Measurements from ENCODE around the gene SAFB2.

DNA sequence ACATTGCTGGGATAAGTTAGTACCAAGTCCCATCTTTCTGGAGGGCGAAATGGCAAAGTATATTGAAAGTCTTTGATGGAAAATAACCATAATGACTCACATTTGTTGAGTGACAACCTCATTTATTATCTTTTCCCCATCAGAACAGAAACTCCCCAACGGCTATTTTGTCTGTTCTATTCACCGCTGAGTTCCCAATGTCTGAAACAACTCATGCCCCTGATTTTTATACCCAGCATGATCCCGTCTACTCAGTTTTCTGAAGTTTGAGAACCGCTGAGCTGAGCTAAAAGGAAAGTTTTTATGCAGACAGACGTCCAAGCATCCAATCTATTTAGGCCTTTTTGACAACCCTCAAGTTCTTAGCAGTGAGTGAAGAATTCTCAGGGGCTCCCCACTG lies 47.0 kb downstream of the SAFB2 start:
- TF ChIP-seq, protein P1, sequence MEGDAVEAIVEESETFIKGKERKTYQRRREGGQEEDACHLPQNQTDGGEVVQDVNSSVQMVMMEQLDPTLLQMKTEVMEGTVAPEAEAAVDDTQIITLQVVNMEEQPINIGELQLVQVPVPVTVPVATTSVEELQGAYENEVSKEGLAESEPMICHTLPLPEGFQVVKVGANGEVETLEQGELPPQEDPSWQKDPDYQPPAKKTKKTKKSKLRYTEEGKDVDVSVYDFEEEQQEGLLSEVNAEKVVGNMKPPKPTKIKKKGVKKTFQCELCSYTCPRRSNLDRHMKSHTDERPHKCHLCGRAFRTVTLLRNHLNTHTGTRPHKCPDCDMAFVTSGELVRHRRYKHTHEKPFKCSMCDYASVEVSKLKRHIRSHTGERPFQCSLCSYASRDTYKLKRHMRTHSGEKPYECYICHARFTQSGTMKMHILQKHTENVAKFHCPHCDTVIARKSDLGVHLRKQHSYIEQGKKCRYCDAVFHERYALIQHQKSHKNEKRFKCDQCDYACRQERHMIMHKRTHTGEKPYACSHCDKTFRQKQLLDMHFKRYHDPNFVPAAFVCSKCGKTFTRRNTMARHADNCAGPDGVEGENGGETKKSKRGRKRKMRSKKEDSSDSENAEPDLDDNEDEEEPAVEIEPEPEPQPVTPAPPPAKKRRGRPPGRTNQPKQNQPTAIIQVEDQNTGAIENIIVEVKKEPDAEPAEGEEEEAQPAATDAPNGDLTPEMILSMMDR (IDR thresholded peaks at IDR 0.05): no peak
- no peak for TF ChIP-seq POLR2A (IDR thresholded peaks at IDR 0.05)
- no peak for TF ChIP-seq POLR2AphosphoS5 (IDR thresholded peaks at IDR 0.05)
- no peak for TF ChIP-seq EP300 (IDR thresholded peaks at IDR 0.05)
